CD4-positive, alpha-beta T cell (primary cell): ENCODE results near the gene RAB8B. TPM values are rescaled to one million over a fixed set of nuclear protein-coding genes. Genes with fewer than 3 reads are reported as not detected.
A peak's percentile ranks its signal among the peaks of the same experiment; 100 is the strongest.

Experiments used
- ATAC-seq: fragments of 200-7000 bp; cut with Tn5 transposase; one replicate; pipeline ENCODE4 v1.10.0; 2022; ENCODE audit warnings: mild to moderate bottlenecking; ENCODE audit not compliant: poor library complexity
- CTCF ChIA-PET: fragments of 350-600 bp; sonication (Branson Sonifier 250); formaldehyde crosslinking; loops from one replicate; lab custom pipeline; 2021; ENCODE audit warnings: antibody characterized with exemption, inconsistent platforms; lab: Charles Lee
- POLR2A ChIA-PET: fragments of 350-600 bp; sonication (Branson Sonifier 250); formaldehyde crosslinking; loops from one replicate; lab custom pipeline; 2021; ENCODE audit warnings: antibody characterized with exemption, inconsistent platforms; lab: Charles Lee
- DNase-seq, 14 experiments: peaks; one replicate each; pipeline ENCODE4 v3.0.0-alpha.2; 2013 to 2020; ENCODE audit warnings: mixed read lengths in 2 of 14
- H3K27ac ChIP-seq, 2 donors: one replicate each; pipeline versions ENCODE4 v1.5.1 to v1.7.0; 2013; ENCODE audit warnings: low read length in 2 of 2, low read depth in 1 of 2, mild to moderate bottlenecking in 1 of 2
- H3K27me3 ChIP-seq, 2 experiments: 1 replicate in 1 of 2; 2 replicates in 1 of 2; pipeline versions ENCODE4 v1.6.1 to v1.7.0; 2013; ENCODE audit warnings: low read length in 2 of 2, control low read depth in 1 of 2, mild to moderate bottlenecking in 1 of 2, moderate library complexity in 1 of 2; ENCODE audit not compliant: insufficient read depth in 2 of 2, control insufficient read depth in 1 of 2
- H3K36me3 ChIP-seq: one replicate; pipeline ENCODE4 v1.6.1; 2013; ENCODE audit warnings: low read length, control low read depth; ENCODE audit not compliant: insufficient read depth
- H3K4me1 ChIP-seq: one replicate; pipeline ENCODE4 v1.6.1; 2013; ENCODE audit warnings: low read length, control low read depth; ENCODE audit not compliant: insufficient read depth
- H3K4me3 ChIP-seq: one replicate; pipeline ENCODE4 v1.5.1; 2013; ENCODE audit warnings: mild to moderate bottlenecking, low read length, moderate library complexity
- H3K9me3 ChIP-seq, 2 experiments: 1 replicate in 1 of 2; 2 replicates in 1 of 2; pipeline versions ENCODE4 v1.6.1 to v1.7.0; 2013; ENCODE audit warnings: low read length in 2 of 2, mild to moderate bottlenecking in 2 of 2, control low read depth in 1 of 2, moderate library complexity in 1 of 2; ENCODE audit not compliant: control insufficient read depth in 1 of 2, insufficient read depth in 1 of 2
- H3K27ac Mint-ChIP-seq: one replicate; pipeline ENCODE4 v1.8.0; 2020; ENCODE audit warnings: mixed read lengths
- H3K27me3 Mint-ChIP-seq: one replicate; pipeline ENCODE4 v1.8.0; 2021; ENCODE audit warnings: mixed read lengths
- H3K36me3 Mint-ChIP-seq: one replicate; pipeline ENCODE4 v1.8.0; 2021; ENCODE audit warnings: low read depth, mixed read lengths
- H3K4me1 Mint-ChIP-seq: one replicate; pipeline ENCODE4 v1.8.0; 2021; ENCODE audit warnings: low read depth, mixed read lengths
- H3K4me3 Mint-ChIP-seq: one replicate; pipeline ENCODE4 v1.8.0; 2020; ENCODE audit warnings: mild to moderate bottlenecking, mixed read lengths
- H3K9me3 Mint-ChIP-seq: one replicate; pipeline ENCODE4 v1.8.0; 2020; ENCODE audit warnings: mixed read lengths
- CTCF ChIP-seq: fragments of 200-600 bp; IDR thresholded peaks from one replicate; pipeline ENCODE4 v1.8.0; 2022; ENCODE audit warnings: antibody characterized with exemption, mild to moderate bottlenecking
- intact Hi-C, 2 experiments: fragments of 100-400 bp; cut with DNase I in 1 of 2; cut with micrococcal nuclease in 1 of 2; formaldehyde crosslinking; loops; one replicate each; pipeline versions ENCODE4 v1.15.1 to v1.9.0; 2023 to 2025; cut with DNase I, micrococcal nuclease
- total RNA-seq, 174 experiments: library from RNA in 2 of 174; stranded (reverse) in 2 of 174; gene quantifications; one replicate each; pipeline ENCODE4 v1.2.3 and lab custom pipeline; 2021 to 2026

Gene RAB8B
- total RNA-seq, 2 experiments from 2014 or later, result 74.5 to 75.2 TPM

- Histone ChIP-seq H3K4me1 (peaks cover 3% of the 10 kb centered on the region), H3K9me3 (no peaks in the 10 kb centered on the region), H3K27me3 (no peaks in the 10 kb centered on the region), H3K4me3 (no peak overlapping the region), H3K27ac (no peak overlapping the region), H3K36me3 (peaks cover 80% of the 10 kb centered on the region)
- Mint-ChIP-seq H3K9me3 (no peaks in the 10 kb centered on the region), H3K36me3 (peaks cover 94% of the 10 kb centered on the region), H3K4me3 (no peak overlapping the region), H3K27me3 (no peaks in the 10 kb centered on the region), H3K27ac (no peak overlapping the region), H3K4me1 (peaks cover 9% of the 10 kb centered on the region)
- TF ChIP-seq CTCF, result no peak
- ATAC-seq (no peak), DNase-seq (no peak)
- ChIA-PET CTCF (interaction anchor here (1.7 kb wide), 1 partner anchor 23 kb away, joined by 3 read pairs; no protein-coding TSS in a partner anchor), POLR2A (no interaction called here)
- intact Hi-C loops, result no loop called here
Measured at GRCh38 chr15:63255489-63255990, 66.1 kb downstream of the RAB8B start.

GRCh38 chr15:63256433-63257274 lies 67.2 kb downstream of the RAB8B start:
- ChIA-PET POLR2A (interaction anchor here (0.6 to 1.4 kb wide), 3 partner anchors 61 to 129 kb away, joined by 3 to 5 read pairs (median 4); no protein-coding TSS in a partner anchor), CTCF (interaction anchor here (1.1 kb wide), 1 partner anchor 38 kb away, joined by 3 read pairs; no protein-coding TSS in a partner anchor)
- Mint-ChIP-seq H3K4me1 (peaks cover 8% of the 10 kb centered on the region), H3K9me3 (no peaks in the 10 kb centered on the region), H3K27ac (no peak overlapping the region), H3K4me3 (no peak overlapping the region), H3K27me3 (no peaks in the 10 kb centered on the region), H3K36me3 (peaks cover 93% of the 10 kb centered on the region)
- H3K27me3 ChIP-seq, result no peaks in the 10 kb centered on the region
- H3K9me3 ChIP-seq, result no peaks in the 10 kb centered on the region
- DNase-seq, result no peak
- ATAC-seq, result no peak
- TF ChIP-seq CTCF, result no peak
- no peak overlapping the region for H3K4me3 ChIP-seq
- intact Hi-C loops, result no loop called here
- H3K36me3 ChIP-seq, result peaks cover 79% of the 10 kb centered on the region
- H3K4me1 ChIP-seq, result peaks cover 3% of the 10 kb centered on the region
- no peak overlapping the region for H3K27ac ChIP-seq

- Histone ChIP-seq H3K27ac (no peak overlapping the region), H3K4me1 (peaks cover 3% of the 10 kb centered on the region), H3K27me3 (no peaks in the 10 kb centered on the region), H3K9me3 (no peaks in the 10 kb centered on the region), H3K36me3 (peaks cover 87% of the 10 kb centered on the region), H3K4me3 (no peak overlapping the region)
- DNase-seq (peak in 2 of 14 experiments; percentile 25 to 43), ATAC-seq (no peak)
- Mint-ChIP-seq H3K4me3 (no peak overlapping the region), H3K27ac (no peak overlapping the region), H3K36me3 (peaks cover 95% of the 10 kb centered on the region), H3K27me3 (no peaks in the 10 kb centered on the region), H3K9me3 (no peaks in the 10 kb centered on the region), H3K4me1 (peaks cover 8% of the 10 kb centered on the region)
- TF ChIP-seq CTCF, result no peak
- ChIA-PET CTCF (no interaction called here), POLR2A (no interaction called here)
- intact Hi-C loops, result no loop called here
Measured at GRCh38 chr15:63258658-63259057, 69.3 kb downstream of the RAB8B start.
